GM21528 (cell line): ENCODE measurements around the gene NAT9.
A peak's percentile ranks its signal among the peaks of the same experiment; 100 is the strongest.

Experiments
- ATAC-seq: cut with Tn5 transposase; IDR thresholded peaks from one replicate; pipeline ENCODE4 v1.9.1; 2021; ENCODE audit warnings: mild to moderate bottlenecking, moderate library complexity; ENCODE audit not compliant: unreplicated experiment, low FRiP score

Gene NAT9

DNA sequence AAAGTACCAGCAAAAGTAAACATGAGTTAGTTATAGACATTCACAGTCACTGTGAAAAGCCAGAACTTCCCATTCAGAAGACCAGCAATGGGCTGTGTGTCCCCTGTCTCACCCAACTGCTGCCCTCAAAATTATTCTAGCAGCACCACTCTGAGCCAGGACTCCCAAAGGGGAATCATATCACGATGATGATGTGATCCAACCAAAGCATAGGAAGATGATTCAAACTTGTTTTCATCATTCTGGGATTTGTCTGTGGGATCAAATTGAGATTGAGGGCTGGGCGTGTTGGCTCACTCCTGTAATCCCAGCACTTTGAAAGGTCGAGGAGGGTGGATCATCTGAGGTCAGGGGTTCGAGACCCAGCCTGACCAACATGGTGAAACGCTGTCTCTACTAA, 6.4 kb upstream of the NAT9 start:
- no peak for ATAC-seq

DNA sequence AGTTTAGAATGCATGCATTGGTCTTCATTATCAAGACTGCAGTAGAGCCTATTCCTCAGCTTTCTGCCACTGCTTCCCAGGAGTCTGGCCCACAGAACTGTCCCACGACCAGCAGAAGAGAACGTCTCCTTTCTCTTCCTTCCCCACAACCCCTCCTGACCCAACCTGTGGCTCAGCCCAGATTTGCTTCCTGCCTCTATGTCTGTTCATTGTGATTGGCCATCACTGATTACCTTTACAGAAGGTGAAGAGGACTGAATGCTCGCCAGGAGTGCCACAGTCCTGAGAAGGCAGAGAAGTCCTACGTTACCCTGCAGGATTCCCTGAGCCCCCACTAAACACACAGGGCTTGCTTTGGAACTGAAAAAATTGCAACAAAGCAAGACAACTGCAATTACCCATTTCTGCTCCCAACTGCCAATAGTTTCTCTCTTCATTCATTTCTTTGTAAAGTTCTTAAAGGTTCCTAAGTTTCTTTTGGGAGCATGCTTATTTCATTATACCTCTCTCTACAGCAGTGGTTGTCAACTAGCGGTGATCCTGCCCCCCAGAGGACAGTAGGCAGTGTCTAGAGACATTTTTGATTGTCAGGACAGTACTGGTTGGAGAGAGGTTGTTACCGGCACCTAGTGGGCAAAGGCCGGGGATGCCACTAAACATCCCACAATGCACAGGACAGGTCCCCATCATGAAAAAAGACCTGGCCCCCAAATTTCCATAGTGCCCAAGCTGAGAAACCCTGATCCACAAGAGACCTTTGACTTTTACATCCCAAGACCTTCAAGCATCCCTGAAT, 4.5 kb upstream of the NAT9 start:
- ATAC-seq = no peak

- peak; percentile 44 for ATAC-seq
Observed at GRCh38 chr17:74779948-74780400, 3.8 kb upstream of the NAT9 start.

- ATAC-seq = peak; percentile 4
Observed at GRCh38 chr17:74779501-74779900, 3.4 kb upstream of the NAT9 start.

GRCh38 chr17:74778960-74779359, 2.8 kb upstream of the NAT9 start:
- no peak for ATAC-seq

DNA sequence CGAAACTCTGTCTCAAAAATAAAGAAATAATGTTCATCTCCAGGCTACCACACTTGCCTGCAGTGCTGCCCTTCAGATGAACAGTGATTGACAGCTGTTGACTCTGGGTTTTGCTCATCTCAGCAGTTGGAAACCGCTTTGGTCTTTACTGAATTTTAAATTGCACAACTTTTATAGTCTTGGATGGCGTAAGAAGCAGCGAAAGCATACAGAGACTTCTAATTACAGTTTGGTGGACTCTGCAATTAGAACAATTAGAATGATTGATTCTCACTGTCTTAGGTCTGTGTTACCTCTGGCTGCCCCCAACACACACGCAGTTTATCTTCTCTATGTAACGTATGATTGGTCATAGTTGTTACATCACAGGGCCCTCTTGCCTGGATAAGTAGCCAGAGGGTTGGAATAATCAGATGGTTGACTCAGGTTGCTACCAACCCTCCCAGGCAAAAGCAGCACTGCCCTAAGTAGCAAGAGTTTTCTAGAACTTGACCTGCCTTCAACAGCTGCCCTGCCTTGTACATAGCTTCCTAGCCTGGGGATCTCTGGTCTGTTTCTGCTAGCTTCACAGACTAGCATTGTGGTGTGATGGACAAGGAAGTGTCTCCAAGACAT, 1.9 kb upstream of the NAT9 start:
- no peak for ATAC-seq

DNA sequence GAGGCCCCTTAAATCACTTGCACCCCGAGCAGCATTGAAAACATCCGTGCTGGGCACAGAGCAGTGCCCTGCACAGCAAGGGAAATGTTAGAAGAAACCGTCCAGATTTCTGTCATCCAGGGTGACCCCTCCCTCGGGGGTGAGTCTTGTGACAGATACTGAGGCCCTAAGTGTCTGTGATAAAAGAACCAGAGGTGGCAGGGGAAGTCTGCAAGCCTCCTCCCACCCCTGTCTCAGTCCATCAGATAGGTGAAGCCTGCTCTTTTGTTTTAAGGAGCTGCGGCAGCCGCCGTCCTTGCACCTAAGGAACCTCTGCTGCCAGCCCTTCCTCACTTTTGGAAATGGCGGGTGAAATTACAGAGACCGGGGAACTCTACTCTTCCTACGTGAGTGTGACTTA, 845 bp upstream of the NAT9 start:
- ATAC-seq = no peak

- ATAC-seq = no peak
Observed at GRCh38 chr17:74775409-74776043, 619 bp downstream of the NAT9 start.

DNA sequence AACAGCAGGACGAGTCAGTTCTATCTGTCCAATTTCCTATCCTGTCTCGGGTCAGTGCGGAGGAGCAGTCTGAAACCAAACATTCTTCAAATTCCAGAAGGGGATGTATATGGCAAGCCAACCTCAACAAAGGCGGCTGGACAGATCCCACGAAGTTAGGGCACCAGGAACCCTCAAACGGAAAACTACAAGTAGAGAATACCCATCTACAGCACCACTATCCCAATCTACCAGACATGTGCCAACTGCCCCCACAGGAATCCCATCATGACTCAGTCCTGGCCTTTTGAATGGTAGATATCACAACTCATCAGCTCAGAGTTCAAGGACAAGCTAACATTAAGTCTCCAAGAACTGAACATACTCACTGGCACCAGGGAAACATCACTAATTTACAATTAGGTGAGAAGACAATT, 2.3 kb downstream of the NAT9 start:
- no peak for ATAC-seq

GRCh38 chr17:74773414-74773813, 2.7 kb downstream of the NAT9 start:
- ATAC-seq = no peak

DNA sequence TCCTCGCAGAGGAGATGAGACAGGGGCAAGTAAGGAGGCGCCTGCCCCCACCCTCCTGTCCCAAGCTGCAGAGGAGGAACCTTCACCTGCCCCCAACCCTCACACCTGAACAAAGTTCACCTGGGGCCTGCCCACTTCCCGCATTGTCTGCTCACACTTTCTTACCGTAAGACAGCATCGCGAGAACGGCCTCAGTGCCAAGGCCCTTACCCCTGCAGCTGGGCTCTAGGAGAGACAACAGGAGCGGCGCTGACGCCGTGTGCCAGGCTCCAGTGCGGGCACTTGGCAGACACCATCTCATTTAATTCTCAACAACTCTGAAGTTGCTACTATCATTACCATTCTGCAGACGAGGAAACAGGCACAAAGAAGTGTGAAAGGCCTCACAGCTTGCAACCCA, 4.1 kb downstream of the NAT9 start:
- no peak for ATAC-seq

DNA sequence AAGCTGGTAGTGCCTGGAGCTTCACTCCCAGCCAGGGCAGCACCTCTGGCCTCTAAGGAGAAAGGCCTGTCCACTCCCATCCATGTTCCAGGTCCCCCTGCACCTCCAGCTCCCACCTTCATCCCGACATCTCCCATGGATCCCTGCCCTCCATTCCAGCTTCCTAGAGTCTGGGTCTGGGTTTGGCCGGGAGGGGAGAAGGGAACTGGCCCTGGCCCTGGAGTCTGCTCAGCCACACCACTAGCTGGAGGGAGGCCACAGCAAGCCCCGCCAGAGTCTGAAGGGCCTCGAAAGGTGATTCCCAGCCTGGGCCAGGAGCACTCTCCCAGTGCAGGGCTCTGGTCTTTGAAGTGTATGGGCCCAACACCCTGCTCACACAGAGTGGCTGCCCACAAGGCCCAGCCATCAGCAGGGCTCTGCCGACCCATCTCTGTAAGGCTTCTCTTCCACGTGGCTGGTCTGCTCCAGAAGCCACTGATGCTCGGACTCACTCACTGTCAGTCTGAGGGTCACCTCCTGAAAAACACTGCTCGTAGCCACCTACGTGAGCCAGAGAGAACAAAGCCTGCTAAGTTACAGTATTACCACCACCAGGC, 4.7 kb downstream of the NAT9 start:
- ATAC-seq = no peak

GRCh38 chr17:74770498-74771318, 5.4 kb downstream of the NAT9 start:
- ATAC-seq = no peak

DNA sequence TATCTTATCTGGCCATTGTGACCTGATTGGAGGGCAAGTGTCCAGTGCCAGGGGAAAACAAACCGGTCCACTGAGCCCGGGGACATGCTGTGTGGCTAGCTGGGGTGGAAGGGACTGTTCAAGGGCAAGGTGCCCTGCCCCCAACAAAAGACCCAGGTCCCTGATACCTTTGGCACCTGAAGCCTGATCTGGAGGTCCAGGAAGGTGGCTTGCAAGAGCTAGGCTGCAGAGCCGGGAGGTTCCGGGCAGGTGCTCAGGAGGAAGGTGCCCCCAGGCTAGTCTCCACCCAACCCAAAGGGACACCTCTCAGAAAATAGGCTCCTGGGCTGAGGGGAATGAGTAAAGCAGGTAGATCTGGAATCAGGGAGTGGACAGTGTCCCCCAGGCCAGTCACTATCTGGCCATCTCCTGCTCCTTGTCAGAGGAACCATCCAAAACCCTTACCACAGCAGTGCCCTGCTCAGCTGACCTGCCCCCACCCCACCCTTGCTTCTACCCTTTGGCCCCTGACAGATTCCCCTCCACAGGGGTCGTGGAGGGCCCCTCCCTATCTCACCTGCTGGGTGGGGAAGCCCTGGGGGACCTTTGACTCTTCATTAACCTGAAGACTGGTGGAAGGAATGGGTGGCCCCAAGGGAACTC, 6.2 kb downstream of the NAT9 start:
- ATAC-seq = no peak

DNA sequence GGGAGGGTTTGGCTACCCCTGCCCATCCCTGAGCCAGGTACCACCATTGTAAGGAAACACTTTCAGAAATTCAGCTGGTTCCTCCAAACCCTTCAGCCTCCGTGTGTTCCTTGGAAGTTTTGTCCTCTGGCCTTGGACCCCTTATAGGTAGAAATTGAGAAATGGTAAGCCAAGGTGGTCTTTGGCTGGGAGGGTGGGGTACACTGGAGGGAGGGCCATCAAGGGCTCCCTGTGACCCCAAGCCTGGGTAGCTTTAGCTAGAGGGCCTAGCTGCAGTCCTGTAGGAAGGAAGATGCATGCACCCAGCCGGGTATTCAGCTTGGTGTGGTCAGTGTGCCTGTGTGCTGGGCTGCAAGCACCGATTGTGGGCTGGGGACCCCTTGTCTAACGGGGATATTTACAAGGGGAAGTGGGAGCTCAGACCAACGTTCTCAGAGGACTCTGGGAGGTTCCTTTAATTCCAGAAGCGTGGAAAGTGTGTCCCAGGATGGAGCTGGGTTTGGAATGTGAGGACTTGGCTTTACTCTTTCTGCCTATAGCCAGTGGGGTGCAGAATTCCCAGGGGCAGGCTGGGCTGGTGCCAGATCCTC, 6.8 kb downstream of the NAT9 start:
- no peak for ATAC-seq

DNA sequence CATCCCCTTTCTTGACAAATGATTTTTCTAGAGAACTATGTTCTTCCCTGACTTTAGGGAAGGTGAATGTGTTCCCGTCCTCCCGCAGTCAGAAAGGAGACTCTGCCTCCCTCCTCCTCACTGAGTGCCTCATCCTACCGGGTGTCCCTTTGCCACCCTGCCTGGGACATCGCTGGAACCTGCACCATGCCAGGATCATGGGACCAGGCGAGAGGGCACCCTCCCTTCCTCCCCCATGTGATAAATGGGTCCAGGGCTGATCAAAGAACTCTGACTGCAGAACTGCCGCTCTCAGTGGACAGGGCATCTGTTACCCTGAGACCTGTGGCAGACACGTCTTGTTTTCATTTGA, 7.4 kb downstream of the NAT9 start:
- no peak for ATAC-seq

DNA sequence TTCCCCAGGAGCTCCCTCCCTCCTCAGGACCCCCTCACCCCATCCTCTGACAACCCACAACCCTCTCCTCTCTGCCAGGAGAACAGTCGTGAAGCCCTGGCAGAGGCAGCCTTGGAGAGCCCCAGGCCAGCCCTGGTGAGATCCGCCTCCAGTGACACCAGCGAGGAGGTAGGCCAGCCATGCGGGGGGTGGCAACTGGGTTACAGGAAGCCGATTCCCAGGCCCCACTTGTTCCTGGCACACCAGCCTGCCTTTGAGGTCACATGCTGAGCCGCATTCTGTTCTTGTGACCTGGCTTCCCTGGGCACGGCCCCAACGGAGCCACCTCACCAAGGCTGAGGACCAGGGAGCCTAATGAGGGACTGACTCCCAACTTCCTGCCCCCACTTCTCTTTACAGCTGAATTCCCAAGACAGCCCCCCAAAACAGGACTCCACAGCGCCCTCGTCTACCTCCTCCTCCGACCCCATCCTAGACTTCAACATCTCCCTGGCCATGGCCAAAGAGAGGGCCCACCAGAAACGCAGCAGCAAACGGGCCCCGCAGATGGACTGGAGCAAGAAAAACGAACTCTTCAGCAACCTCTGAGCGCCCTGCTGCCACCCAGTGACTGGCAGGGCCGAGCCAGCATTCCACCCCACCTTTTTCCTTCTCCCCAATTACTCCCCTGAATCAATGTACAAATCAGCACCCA, 7.9 kb downstream of the NAT9 start:
- no peak for ATAC-seq

GRCh38 chr17:74767111-74767516, 9.0 kb downstream of the NAT9 start:
- no peak for ATAC-seq

DNA sequence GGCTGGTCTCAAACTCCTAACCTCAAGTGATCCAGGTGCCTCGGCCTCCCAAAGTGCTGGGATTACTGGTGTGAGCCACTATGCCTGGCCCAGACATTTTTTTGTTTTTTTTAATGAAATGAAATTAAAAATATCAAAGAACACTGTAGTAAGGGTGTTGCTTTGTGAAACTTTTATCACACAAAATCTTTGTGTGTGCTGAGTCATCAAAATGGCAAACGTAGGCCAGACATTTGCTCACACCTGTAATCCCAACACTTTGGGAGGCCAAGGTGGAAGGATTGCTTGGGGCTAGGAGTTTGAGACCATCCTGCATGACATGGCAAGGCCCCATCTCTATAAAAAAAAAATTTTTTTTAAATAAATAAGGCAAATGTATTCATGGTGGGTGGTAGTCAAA, 9.7 kb downstream of the NAT9 start:
- ATAC-seq = no peak
